Motor neuron (in vitro differentiated cells): Measurements from ENCODE around the gene ATP2B3. TPM values are rescaled to one million over a fixed set of nuclear protein-coding genes. Genes with fewer than 3 reads are reported as not detected.
A peak's percentile ranks its signal among the peaks of the same experiment; 100 is the strongest.

Experiments
- ATAC-seq, 8 experiments: fragments of 200-7000 bp; cut with Tn5 transposase; replicated peaks in 6 of 8; 2 replicates each; pipeline ENCODE4 v1.8.0; 2021; ENCODE audit warnings: mild to moderate bottlenecking in 8 of 8, moderate library complexity in 8 of 8
- H3K27ac ChIP-seq, 2 donors: fragments of 250-450 bp; sonication (Bioruptor Pico); 2 replicates each; pipeline ENCODE4 v1.9.0; 2021; ENCODE audit warnings: antibody characterized with exemption in 2 of 2, mild to moderate bottlenecking in 2 of 2, moderate library complexity in 1 of 2
- H3K4me1 ChIP-seq, 2 donors: fragments of 250-450 bp; sonication (Bioruptor Pico); replicated peaks in 1 of 2; 2 replicates each; pipeline ENCODE4 v1.6.1; 2021; ENCODE audit warnings: antibody characterized with exemption in 2 of 2, mild to moderate bottlenecking in 2 of 2, moderate library complexity in 1 of 2
- H3K4me3 ChIP-seq, 5 donors: fragments of 250-450 bp; sonication (Bioruptor Pico); 2 replicates each; pipeline ENCODE4 v1.9.0; 2021; ENCODE audit warnings: antibody characterized with exemption in 5 of 5, mild to moderate bottlenecking in 5 of 5, moderate library complexity in 4 of 5
- WGBS, 10 experiments: fragments of 450-650 bp; shearing (Covaris generic); methylation state at CpG; one replicate each; pipeline ENCODE4 v1.0.0; 2022; 5-methylcytosine and 5-hydroxymethylcytosine counted together
- in situ Hi-C, 9 experiments: fragments of 400-800 bp; cut with MboI; loops; one replicate each; pipeline ENCODE4 v1.15.0; 2021; ENCODE audit warnings: low sequenced_read_pairs in 9 of 9, low pct_unique_long_range_greater_than_20kb in 2 of 9; ENCODE audit not compliant: unreplicated experiment in 9 of 9
- total RNA-seq, 8 experiments: library from RNA; unstranded; fragments of 300-600 nt; gene quantifications; 2 replicates each; pipeline versions ENCODE4 v1.2.3 to v1.2.4, GENCODE V29; 2022

ATP2B3 gene
- total RNA-seq, 8 experiments from 2014 or later: 0.17 to 4.4 (median 0.66) TPM; not detected in 2

DNA sequence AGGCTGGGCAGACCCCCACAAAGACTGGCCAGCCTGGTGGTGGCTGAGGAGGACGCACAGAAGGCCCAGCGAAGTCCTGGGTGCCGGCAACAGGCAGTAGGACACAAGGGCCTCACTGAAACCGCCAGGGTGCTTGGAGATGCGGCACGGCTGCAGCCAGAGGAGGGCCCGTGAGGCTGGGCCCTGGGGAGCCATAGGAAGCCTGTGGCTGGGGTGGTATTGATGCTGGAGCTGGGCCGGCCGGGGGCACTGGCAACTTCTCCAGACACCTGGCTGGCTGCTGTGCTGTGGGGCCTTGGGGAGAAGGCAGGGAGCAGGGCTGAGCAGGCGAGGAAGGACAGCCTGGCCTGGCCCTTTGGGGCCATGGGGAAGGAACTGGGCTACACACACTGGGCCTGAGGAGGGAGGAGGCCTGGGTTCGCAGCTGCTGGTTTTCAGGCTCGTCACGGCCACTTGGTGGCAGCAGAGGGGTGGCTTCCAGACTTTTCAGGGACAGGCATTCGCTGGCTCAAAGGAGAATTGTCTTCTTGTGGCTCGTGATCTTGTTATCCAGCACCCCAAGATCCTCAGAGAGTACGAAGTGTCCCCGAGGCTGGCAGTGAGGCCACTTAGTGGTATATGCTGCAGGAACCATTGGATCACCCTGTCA lies 37.2 kb downstream of the ATP2B3 start:
- ATAC-seq: peak; percentile 65 to 90 (median 75)
- no peak overlapping the region for H3K27ac ChIP-seq
- H3K4me1 ChIP-seq: peaks cover 2 to 3% of the 10 kb centered on the region in 2 donors
- no peak overlapping the region for H3K4me3 ChIP-seq
- in situ Hi-C loops: loop anchor here in 2 of 9 experiments (25.0 kb wide), 1 partner anchor 108 kb away; the partner anchor contains the start of gene PNCK (in 2 of the 2)
- WGBS, 10 experiments: 0 to 59% (median 40%) methylated on average over 3 to 6 of the region's 17 CpGs; no CpG with 5 or more reads in 7 of the 10 experiments

DNA sequence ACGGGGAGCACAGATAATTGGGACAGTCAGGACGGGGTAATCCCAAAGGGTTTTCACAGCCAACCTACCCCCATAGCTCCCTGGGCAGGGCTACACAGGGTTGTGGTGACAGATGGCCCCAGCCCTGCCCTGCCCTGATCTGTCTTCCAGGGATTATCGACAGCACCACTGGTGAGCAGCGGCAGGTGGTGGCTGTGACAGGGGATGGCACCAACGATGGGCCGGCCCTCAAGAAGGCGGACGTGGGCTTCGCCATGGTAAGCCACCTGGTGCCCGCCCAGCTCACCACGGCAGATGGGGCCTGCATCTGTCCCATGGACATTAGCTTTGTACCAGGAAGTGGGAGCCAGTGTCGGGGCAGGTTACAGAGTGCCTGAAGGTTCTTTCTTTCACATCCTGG lies 39.3 kb downstream of the ATP2B3 start:
- H3K27ac ChIP-seq: no peak overlapping the region
- in situ Hi-C loops: loop anchor here in 2 of 9 experiments (25.0 kb wide), 1 partner anchor 106 kb away; the partner anchor contains the start of gene PNCK (in 2 of the 2)
- no peak overlapping the region for H3K4me3 ChIP-seq
- ATAC-seq: no peak
- 67% methylated on average over 1 of the region's 12 CpGs; no CpG with 5 or more reads in 9 of the 10 experiments for WGBS, 10 experiments
- peaks cover 2 to 3% of the 10 kb centered on the region in 2 donors for H3K4me1 ChIP-seq

DNA sequence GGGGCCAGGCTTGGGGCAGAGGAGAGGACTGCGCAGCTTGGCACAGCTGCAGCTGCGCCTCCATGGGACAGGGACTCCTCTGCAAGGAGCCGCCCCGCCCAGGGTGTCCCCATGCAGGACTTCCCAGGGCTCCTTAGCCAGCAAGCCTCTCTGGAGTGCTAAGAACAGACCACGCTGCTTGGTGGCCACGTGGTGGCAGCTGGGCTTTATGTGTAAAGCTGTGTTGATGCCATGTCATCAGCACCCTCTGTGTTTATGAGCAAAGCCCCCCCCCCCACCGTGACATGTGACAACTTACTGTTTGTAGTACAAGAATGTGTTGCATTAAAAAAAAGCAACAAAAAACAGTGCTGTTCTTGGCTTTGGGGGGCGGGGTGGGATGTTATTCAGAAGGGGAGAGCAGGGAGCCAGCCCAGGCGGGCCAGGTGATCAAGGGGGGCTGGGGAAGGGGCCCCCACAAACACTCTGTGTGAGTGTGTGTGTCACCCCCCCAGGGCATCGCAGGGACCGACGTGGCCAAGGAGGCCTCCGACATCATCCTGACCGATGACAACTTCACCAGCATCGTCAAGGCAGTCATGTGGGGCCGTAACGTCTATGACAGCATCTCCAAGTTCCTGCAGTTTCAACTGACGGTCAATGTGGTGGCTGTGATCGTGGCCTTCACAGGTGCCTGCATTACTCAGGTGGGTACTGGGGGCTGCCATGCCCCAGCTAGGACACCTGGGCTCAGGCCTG lies 40.3 kb downstream of the ATP2B3 start:
- no CpG with 5 or more reads among the region's 19 CpGs for WGBS, 10 experiments
- H3K4me1 ChIP-seq: peaks cover 2 to 3% of the 10 kb centered on the region in 2 donors
- peak in 6 of 8 experiments; percentile 20 to 87 (median 78) for ATAC-seq
- H3K27ac ChIP-seq: no peak overlapping the region
- in situ Hi-C loops: loop anchor here in 2 of 9 experiments (25.0 kb wide), 1 partner anchor 105 kb away; the partner anchor contains the start of gene PNCK (in 2 of the 2)
- no peak overlapping the region for H3K4me3 ChIP-seq

DNA sequence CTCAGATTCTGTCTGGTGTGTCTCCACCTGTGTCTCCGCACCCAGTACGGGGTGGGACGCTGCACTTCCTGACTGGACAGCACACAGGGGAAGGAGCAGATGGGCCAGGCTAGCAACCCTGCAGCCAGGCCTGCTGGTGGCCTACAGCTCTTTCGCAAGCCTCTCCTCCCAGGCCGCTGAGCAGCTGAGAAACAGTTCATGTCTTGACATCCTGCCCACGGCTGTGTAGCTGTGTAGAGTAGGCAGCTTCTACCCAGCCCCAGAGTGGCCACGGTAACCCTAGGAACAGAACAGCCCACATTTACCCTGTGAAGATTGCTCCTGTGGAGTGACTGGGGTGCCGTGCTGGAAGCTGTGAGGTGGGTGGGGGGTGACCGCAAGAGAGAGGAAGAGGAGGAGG lies 42.6 kb downstream of the ATP2B3 start:
- in situ Hi-C loops: loop anchor here in 2 of 9 experiments (25.0 kb wide), 1 partner anchor 102 kb away; the partner anchor contains the start of gene PNCK (in 2 of the 2)
- Histone ChIP-seq H3K4me1 (peaks cover under 1 to 2% of the 10 kb centered on the region in 2 donors), H3K27ac (no peak overlapping the region), H3K4me3 (no peak overlapping the region)
- no CpG with 5 or more reads among the region's 9 CpGs for WGBS, 10 experiments
- peak in 1 of 8 experiments; percentile 59 for ATAC-seq

DNA sequence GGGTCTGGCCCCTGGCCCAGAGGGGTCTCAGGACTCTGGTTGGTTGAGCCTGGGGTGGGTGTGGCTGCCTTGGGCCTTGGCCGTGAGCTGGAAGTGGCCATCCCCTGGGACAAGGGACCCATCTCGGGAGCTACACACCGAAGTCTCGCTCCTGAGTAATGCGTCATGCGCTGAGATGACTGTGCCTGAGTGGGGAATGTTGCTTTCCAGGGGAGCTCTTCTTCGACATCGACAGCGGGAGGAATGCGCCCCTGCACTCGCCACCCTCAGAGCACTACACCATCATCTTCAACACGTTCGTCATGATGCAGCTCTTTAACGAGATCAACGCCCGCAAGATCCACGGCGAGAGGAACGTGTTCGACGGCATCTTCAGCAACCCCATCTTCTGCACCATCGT lies 43.0 kb downstream of the ATP2B3 start:
- Histone ChIP-seq H3K4me1 (no peaks in the 10 kb centered on the region), H3K4me3 (no peak overlapping the region), H3K27ac (no peak overlapping the region)
- in situ Hi-C loops: loop anchor here in 2 of 9 experiments (25.0 kb wide), 1 partner anchor 102 kb away; the partner anchor contains the start of gene PNCK (in 2 of the 2)
- 80 to 100% methylated on average over 2 to 4 of the region's 22 CpGs; no CpG with 5 or more reads in 8 of the 10 experiments for WGBS, 10 experiments
- no peak for ATAC-seq

DNA sequence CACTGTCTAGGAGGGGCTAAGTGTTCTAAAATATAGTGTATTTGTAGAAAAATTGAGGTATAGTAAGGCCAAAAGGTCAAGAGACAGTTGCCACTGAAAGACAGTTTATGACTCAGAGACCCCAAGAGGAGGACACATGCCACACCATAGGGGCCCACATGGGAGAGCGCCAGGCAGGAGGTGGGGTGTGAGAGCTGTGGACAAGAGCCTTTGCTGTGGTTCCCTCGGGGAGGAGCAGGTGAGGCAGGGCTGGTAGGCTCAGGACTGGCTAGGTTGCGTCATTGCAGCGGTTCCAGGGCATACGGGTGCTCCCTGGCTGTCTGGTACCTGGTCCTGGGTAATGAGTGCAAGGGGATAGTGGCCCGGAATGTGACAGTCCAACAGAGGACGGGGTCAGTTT lies 43.9 kb downstream of the ATP2B3 start:
- WGBS, 10 experiments: 18% methylated on average over 4 of the region's 7 CpGs; no CpG with 5 or more reads in 9 of the 10 experiments
- in situ Hi-C loops: loop anchor here in 2 of 9 experiments (25.0 kb wide), 1 partner anchor 101 kb away; the partner anchor contains the start of gene PNCK (in 2 of the 2)
- ATAC-seq: no peak
- Histone ChIP-seq H3K4me1 (peaks cover 0 to 4% of the 10 kb centered on the region in 2 donors), H3K4me3 (no peak overlapping the region), H3K27ac (no peak overlapping the region)

DNA sequence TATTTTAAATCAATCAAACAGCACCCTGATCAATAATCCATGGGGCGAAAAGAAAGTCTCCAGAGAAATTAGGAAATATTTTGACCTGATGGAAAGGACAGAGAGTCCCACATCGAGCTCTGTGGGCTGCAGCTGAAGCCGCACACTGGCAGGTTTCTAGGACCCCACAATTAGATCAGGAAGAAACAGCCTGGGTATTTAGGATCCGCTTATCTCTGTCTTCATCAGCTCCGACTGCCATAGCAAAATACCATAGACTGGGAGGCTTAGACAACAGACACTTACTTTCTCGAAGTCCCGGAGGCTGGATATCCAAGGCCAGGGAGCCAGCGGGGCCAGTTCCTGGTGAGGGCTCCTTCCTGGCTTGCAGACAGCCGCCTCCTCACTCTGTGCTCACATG lies 45.1 kb downstream of the ATP2B3 start:
- Histone ChIP-seq H3K4me1 (peaks cover 0 to 4% of the 10 kb centered on the region in 2 donors), H3K27ac (no peak overlapping the region), H3K4me3 (no peak overlapping the region)
- in situ Hi-C loops: loop anchor here in 2 of 9 experiments (25.0 kb wide), 1 partner anchor 100 kb away; the partner anchor contains the start of gene PNCK (in 2 of the 2)
- no peak for ATAC-seq
- WGBS, 10 experiments: 80 to 100% methylated on average over 1 of the region's 9 CpGs; no CpG with 5 or more reads in 8 of the 10 experiments

DNA sequence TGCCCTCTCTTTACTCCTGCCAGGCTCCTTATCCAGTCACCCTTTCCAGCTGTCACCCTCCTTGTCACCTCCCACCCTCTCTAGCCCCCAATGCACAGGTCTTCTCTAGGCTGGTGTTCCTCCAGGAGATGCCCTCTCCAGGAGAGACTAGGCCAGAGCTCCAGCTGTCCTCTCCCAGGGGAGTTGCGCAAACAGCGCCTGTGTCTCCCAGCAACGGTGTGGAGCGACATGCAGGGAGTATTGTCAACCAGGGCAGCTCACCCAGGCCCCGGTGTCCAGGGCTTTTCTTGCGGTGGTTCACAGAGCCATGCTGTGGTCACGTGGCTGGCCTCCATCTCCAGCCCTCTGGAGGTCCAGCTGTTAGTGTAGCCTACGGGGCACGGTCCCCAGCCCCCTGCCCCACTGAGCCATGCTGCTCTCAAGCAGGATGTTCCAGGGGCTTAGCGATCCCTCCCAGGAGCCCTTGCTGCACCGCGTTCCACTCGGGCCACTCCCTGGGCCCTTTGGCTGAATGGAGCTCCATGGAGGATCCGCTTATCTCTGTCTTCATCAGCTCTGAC lies 46.7 kb downstream of the ATP2B3 start:
- 82% methylated on average over 4 of the region's 14 CpGs; no CpG with 5 or more reads in 9 of the 10 experiments for WGBS, 10 experiments
- Histone ChIP-seq H3K27ac (no peak overlapping the region), H3K4me1 (peaks cover 0 to 6% of the 10 kb centered on the region in 2 donors), H3K4me3 (no peak overlapping the region)
- in situ Hi-C loops: loop anchor here in 2 of 9 experiments (25.0 kb wide), 1 partner anchor 98 kb away; the partner anchor contains the start of gene PNCK (in 2 of the 2)
- peak in 5 of 8 experiments; percentile 38 to 84 (median 51) for ATAC-seq

DNA sequence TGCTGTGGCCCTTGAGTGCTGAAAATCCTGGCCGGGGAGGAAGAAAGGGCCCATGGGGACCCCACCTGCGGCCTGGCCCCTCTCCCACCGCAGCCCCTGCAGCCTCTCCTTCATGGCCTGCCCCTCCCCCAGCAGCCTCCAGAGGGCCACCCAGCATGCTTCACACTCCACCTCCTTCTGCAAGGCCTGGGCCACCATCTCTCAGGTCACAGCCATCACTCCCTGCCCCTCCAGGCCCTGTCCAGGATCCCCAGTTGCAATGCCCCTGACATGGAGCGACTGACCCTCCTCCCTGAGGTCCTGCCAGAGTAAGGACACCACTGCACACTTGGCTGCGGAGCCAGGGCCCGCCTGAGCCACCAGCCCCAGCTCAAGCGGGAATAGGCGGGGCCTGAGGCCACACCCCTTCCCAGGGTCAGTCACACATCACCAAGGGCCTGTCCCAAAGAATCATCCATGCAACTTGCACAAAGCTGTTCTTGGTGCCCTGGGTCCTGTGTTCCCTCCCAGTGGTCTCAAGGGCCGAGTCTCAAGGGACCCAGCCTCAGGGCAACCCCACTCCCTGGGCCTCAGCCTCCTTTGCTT lies 48.6 kb downstream of the ATP2B3 start:
- peak in 7 of 8 experiments; percentile 20 to 86 (median 74) for ATAC-seq
- Histone ChIP-seq H3K4me3 (no peak overlapping the region), H3K4me1 (peaks cover 0 to 6% of the 10 kb centered on the region in 2 donors), H3K27ac (no peak overlapping the region)
- no CpG with 5 or more reads among the region's 9 CpGs for WGBS, 10 experiments
- in situ Hi-C loops: loop anchor here in 2 of 9 experiments (25.0 kb wide), 1 partner anchor 96 kb away; the partner anchor contains the start of gene PNCK (in 2 of the 2)

DNA sequence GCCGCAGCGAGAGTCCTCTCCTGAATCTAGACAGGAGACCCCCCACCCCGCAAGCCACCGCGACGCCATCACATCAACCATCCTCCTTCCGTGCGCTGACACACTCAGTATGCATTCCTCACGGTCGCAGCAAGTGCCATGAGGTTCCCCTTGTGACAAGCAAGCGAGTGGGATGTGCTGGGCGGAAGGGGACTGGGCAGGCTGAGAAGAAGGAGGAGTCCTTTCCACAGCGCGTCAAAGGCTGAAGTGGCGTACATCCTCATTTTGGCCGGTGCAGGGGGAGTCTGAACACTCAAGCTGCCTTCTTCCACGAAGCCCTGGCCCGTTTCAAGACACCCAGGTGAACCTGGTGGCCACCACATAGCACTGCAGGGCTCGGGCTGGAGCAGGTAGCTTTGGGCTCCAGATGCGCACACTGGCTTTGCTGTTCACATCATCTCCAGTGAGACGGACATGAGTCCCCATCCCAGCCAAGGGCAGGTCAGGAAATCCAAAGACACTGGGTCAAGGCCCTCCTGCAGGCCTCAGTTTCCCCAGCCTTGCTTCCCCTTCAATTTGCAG lies 51.1 kb downstream of the ATP2B3 start:
- in situ Hi-C loops: loop anchor here in 2 of 9 experiments (25.0 kb wide), 1 partner anchor 94 kb away; the partner anchor contains the start of gene PNCK (in 2 of the 2)
- Histone ChIP-seq H3K27ac (no peak overlapping the region), H3K4me1 (peaks cover 0 to 6% of the 10 kb centered on the region in 2 donors), H3K4me3 (no peak overlapping the region)
- 68 to 88% methylated on average over 3 to 7 of the region's 21 CpGs; no CpG with 5 or more reads in 8 of the 10 experiments for WGBS, 10 experiments
- no peak for ATAC-seq

DNA sequence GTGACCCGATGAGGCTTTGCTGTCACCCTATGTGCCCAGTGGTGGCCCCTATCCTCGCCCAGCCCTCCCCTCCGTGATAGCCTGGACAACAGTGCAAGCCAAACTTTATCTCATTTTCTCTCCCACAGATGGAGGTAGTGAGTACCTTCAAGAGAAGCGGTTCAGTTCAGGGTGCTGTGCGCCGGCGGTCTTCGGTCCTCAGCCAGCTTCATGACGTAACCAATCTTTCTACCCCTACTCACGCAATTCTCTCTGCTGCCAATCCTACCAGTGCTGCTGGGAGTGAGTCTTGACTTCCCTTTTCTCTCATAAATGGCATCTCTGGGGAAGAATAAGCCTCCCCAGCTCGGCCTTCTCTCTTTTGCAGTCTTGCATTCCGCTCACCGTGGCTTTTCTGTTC lies 52.0 kb downstream of the ATP2B3 start:
- no peak for ATAC-seq
- Histone ChIP-seq H3K27ac (no peak overlapping the region), H3K4me3 (no peak overlapping the region), H3K4me1 (peaks cover 0 to 6% of the 10 kb centered on the region in 2 donors)
- in situ Hi-C loops: loop anchor here in 2 of 9 experiments (25.0 kb wide), 1 partner anchor 93 kb away; the partner anchor contains the start of gene PNCK (in 2 of the 2)
- WGBS, 10 experiments: 44 to 78% methylated on average over 3 to 5 of the region's 13 CpGs; no CpG with 5 or more reads in 8 of the 10 experiments

DNA sequence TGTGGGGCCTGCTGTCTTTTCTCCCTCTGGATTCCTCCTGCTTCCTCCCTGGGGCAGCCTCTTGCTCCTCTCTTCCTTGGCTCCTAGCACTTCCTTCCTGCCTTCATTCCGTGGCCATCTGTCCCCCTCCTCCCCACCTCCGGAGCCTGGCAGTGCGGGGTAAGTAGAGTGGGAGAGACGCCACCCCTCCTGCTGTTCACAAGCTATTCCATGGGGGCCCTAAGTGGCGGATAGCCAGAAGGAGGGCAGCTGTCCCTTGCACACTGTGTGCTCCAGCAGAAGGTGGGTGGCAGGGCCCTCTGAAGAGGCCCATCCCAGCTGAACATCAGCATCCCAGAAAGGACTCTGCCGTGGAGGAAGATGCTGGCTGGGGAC lies 54.1 kb downstream of the ATP2B3 start:
- Histone ChIP-seq H3K4me3 (no peak overlapping the region), H3K27ac (no peak overlapping the region), H3K4me1 (peaks cover 0 to 2% of the 10 kb centered on the region in 2 donors)
- in situ Hi-C loops: loop anchor here in 2 of 9 experiments (25.0 kb wide), 1 partner anchor 91 kb away; the partner anchor contains the start of gene PNCK (in 2 of the 2)
- ATAC-seq: no peak
- 58 to 100% methylated on average over 1 to 4 of the region's 6 CpGs; no CpG with 5 or more reads in 8 of the 10 experiments for WGBS, 10 experiments
